HG03196 (cell line): ENCODE results near the gene PIP4K2A.
A peak's percentile ranks its signal among the peaks of the same experiment; 100 is the strongest.

ENCODE experiments used
- ATAC-seq: cut with Tn5 transposase; IDR thresholded peaks from one replicate; pipeline ENCODE4 v1.9.1; 2021; ENCODE audit not compliant: unreplicated experiment

Gene PIP4K2A

DNA sequence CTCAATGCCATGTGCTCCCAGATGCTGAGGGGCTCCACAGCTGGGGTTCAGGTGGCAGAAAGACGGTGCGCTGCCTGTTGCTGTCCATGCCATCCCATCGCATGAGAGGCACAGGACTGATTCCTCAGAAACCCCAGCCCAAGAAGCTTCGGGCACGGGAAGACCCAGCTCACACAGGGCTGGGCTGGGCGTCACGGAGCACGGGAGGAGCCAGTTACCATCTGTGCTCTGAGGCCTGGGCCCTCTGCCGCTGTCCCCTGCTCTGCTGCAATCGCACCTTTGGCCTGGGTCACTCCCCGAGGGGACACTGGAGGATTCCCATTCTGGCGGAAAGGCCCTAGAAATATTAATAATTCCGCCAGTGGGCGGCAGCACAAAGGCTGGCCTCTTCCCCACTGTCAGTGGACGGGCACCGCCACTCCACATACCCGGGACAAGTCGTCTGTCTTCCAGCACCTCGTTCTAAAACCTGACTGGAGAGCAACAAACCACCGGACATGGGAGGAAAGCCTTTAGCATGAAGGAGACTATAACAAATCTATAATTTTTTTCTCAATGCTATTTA is 92.1 kb downstream of the PIP4K2A start:
- no peak for ATAC-seq

DNA sequence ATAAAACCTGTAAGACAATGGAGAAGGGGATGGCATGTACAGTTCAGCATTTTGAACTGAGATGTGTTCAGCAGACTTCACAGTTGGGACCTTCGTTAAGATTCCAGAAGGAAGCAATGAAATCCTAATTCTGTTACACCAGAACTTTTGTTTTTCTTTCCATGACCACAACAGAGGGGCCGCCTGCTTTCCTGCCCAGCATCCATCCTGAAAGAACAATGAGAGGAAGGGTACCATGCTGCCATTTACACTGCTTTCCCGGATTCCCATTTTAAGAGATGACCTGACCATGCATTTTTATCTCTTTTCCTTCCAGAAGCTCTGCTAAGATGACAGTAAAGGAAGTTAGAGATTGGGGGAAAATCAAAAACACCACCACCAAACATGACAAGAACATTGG is 92.7 kb downstream of the PIP4K2A start:
- no peak for ATAC-seq

DNA sequence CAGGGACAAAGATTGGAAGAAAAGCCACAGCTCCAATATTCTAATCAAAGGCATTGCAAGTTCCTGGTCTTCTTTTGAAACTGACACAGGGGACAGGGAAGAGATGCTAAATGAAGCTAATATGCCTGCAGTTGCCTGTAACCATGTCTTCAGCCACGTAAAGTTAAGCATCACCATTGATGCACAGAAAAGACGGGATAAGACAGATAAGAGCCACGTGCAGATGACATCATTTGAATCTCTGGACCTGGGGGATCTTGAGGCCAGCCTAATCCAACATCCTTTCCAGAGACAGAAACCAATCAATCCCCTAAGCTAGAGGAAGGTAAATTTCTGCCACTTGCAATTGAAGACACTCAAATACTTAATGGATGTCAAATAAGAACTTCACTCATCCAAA is 93.4 kb downstream of the PIP4K2A start:
- ATAC-seq: no peak

DNA sequence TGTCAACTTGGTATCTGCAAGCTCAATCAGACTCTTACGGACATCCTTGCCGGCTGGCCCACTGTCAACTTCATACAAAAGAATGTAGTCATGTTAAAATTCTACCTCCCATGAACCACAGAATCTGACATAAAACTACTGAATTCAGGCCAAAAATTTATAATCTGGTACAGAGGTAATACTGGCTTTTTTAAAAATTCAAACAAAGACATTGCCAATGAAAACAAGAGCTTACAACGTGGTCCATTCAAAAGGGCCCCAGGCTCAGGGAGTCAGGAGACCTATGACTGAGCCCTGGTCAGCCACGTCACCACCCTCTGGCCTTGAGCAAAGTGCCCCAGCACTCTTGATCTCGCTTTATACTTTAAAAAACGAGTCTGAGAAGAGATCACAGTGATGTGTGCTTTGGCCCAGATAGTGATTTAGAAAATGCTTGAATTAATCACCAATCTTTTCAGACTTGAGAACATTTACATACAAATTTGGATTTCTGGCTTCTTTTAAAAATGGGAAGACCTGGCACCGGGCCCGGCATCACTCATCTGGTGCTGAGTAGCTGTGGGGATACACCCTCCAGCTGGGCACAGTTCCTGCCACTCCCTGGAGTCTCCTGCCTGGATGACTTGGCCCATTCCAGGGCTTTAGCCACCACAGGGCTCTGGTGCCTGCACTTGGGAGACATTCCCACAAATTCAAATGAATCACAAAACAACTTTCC is 94.1 kb downstream of the PIP4K2A start:
- ATAC-seq: no peak

DNA sequence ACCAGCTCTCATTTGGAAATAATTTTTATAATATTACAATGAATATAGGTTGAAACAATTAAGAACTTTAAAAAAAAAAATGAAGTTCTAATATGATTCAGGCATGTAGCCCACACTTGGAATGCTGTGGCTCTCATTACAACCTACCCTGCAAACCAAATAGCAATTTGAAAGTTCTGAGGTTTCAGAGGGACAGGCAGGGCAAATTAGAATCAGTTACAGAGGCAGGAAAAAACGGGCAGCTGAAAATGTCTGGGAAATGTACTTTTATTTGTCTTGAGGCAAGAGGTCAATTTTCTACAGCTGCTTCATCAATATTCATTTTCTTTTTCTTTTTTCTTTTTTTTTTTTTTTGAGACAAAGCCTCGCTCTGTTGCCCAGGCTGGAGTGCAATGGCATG is 95.3 kb downstream of the PIP4K2A start:
- ATAC-seq: no peak

DNA sequence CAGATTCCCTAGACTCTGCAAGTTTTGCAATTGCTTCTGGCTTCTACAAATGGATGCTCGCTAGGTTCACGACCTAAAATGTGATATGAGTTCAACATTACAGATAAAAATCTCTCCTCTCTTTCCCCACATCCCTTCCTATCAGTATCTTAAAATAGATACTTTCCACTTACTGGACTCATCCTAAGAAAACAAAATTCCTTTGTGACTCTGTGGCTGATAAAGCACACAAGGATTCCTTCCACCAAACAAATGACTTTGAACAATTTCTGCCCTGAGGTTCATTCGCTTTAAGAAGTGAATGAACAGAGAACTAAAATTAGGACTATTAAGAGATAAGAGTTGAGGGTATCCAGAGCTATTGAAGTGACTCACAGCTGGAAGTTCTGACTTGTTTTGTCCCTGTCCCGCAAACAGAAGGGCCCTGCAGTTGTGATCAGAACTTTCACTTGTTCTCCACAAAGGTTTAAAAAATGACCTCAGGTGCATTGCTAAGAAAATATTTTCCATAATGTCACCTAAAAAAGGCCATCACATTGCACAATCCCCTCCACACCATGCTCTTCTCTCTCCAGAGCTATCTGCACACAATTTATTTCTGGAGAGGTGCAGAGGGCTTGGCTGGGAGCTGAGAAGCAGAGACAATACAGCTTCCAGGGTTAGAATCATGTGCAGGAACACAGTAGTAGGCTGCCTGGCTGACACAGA is 96.1 kb downstream of the PIP4K2A start:
- ATAC-seq: no peak

DNA sequence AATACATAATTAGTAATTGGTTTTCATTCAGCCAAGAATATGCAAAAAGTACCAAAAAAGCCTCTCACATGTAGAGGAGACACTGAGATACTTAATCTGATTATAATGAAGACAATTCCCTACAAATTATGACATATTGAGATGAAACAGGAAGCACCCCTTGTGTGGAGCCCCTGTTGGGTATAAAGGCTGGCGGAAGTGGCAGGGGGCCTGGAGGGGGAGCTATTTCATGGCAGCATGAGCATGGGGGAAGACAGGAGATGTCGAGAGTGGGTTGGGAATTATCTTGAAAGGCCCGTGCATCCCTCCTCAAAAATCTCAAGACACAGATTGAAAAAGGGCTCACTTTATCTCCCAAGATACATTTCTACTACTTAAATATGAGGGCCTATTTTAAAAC is 96.9 kb downstream of the PIP4K2A start:
- ATAC-seq: no peak

DNA sequence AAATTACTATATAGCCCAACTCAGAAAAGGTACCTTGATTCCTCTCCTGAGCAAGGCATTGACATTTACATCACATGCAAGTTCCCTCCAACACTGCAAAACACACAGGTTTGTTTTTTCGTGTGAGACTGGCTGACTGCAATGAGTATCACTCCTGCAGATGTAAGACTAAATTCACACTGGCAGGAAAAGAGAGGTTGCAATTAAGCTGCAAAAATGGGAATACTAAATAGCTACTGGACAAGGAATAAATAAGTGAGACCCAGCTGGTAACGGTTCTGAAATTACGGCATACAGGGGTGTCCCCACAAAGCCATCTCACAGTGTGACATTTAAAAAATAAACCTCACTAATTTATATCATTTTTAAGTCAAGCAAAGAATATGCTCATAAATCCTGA is 97.3 kb downstream of the PIP4K2A start:
- no peak for ATAC-seq

DNA sequence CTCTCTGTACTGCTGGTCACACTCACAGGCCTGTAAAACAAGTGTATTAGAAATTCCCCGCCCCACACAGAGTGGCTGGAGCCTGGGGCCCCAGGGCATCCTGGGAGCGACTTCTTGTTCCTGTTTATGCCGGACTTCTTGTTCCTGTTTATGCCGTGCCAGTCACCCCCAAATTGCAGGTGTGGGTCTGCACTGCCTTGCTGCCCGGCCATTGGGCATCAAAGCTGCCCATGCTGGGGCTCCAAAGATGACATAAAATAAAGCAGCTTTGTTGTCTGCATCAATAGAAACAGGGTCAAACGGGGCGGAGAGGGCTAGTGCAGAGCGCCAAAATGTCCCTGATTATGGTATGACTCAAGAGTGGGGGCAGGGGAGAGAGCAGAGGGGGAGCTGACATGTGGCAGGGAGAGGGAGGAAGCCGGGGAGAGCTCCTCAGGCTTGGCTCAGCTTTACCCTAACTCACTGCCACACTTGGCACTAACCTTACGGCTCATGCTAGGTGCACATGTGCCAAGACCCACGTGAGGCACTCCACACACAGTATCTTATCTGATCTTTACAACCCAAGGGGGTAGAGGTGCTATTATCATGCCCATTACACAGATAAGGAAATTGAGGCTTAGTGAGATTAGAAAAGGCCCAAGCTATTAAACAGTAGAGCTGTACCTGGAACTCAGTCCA is 98.4 kb downstream of the PIP4K2A start:
- ATAC-seq: peak; percentile 46

DNA sequence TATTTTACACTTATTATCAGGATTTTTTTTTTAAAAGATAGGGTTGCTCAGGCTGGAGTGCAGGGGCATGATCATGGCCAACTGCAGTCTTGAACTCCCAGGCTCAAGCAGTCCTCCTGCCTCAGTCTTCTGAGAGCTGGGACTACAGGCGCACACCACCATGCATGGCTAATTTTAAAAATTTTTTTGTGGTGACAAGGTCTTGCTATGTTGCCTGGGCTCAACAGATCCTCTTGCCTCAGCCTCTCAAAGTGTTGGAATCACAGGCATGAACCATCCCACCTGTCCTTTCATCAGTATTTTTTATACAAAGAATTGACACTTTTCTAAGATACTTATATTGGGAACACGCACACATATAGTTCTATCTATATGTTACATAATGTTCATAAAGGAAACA is 99.3 kb downstream of the PIP4K2A start:
- no peak for ATAC-seq

DNA sequence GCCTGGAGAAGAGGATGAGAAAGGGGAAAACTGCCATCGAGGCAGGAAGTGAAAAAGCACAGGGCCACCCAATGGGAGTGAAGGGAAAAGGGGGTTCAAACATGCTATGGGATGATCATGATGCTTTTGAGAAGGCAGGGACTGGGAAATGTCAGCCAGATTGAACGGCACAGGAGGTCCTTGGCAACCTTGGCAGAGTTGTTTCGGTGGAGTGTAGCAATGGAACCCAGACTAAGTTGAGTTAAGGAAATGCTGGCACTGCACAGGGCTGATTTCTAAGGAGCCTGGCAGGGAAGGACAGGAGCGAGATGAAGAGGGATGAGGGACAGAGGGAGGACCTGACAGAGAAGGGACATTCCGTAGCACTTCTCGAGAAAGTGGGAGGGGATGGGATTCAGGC is 101.4 kb downstream of the PIP4K2A start:
- no peak for ATAC-seq

DNA sequence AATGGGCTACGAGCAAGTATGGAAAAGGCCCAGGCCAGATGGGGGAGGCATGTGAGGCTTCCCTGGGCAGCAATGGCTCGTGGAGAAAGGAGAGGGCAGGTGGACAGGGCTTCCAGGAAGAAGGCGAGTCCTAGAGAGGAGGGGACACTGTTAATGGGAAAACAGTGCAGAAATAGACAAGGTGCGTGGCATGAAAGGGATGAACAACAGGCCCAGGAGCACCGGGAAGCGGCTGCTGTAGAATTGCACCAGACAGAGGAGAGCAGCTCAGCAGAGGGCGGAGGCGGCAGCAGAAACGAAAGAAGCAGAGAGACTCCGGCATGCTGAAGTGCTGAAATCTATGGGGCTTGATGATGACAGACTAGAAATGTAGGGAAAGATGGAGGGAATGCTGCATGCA is 102.1 kb downstream of the PIP4K2A start:
- no peak for ATAC-seq

DNA sequence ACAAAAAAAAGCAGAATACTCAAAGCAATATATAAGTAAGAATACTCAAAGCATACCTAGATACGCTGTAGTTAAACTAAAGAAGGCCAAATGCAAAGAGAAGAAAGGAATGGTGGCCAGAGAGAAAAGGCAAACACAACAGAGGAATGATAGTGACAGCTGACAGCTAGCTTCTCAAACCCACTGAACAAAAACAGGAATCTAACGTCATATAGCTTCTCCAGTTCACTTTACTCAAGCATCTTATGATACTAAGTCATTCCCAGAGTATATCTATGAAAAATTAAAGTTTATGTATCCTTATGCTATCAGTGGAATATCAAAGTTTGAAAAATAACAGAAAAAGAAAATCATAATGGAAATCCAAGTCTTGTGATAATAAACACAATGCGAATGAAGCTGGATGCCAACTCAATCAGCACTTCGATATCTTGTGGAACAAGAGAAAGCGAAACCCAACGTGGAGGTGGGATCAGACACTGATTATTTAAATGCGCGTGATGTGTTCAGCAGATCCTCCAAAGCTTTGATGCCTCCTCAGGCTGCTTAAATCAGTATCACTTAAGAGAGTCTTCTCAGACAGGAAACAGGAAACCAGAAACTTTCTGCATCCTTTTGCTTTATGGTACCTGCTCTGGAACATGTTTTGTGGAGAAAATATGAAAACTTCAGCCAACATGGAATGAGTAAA is 102.8 kb downstream of the PIP4K2A start:
- peak; percentile 38 for ATAC-seq

DNA sequence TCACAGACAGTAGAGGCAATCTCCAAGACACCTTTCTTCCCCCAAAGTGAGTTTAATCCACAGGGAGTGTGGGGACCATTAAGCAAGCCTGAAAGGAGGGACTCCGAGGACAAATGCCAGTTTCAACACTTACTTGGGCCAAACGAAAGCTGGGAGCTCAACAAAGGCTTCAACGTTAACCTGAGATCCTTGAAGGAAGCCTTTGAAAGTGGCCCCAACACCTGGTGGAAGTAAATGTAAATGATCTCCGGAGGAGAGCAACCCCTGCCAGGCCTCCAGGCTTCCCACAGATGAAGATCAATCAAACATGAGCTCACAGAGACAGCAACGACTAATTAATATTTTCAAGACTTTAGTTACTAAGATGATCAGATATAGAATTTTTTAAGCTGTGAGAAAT is 103.8 kb downstream of the PIP4K2A start:
- no peak for ATAC-seq

DNA sequence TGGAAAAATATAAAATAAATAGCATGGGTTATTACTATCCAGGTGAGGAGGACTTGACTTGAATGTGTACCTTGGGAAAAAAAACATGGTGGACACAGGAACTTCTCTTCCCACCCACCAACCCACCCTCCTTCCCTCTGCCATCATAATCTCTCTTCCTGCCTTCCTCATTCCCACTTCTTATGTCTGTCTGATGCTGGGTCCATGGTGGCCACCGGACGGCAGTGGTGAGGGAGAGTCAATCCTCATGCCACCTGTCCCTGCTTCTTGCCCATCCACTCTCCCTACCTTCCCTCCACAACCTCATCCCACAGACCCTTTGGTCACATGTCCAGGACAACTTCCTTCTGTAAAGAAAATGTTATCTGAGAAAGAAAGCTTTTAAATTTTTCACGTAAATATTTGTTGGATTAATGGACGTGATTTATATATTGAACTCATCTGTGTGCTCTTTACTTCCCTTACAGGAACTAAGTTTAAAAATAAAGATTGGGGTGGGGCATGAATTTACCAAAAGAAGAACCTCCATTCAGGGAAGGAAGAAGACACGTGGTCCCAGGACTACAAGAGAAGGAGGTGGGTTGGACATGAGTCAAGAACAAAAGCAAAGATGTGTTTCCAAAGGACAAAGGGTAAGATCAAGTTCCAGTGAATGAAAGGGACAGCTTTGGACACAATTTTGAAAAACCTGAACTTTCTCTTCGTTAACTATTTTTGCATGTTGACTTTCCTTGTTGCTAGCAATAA is 104.5 kb downstream of the PIP4K2A start:
- ATAC-seq: no peak

DNA sequence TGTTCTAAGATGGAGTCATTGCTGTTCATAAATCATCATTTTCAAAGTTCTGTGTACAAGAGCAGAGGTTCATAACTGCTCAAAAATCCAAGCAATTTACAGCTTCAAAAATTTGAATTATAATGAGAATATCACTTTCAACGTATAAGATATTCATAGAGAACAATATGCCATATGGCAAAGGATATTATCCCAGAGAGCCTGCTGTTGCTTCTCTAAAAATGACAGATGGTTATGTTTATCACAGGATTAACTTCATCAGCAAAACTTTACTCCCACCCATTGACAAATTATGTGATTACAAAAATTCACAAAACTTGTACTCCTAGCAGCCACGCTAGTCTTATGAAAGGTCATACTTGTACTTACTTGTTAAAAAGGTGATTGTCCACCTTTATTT is 105.1 kb downstream of the PIP4K2A start:
- no peak for ATAC-seq

DNA sequence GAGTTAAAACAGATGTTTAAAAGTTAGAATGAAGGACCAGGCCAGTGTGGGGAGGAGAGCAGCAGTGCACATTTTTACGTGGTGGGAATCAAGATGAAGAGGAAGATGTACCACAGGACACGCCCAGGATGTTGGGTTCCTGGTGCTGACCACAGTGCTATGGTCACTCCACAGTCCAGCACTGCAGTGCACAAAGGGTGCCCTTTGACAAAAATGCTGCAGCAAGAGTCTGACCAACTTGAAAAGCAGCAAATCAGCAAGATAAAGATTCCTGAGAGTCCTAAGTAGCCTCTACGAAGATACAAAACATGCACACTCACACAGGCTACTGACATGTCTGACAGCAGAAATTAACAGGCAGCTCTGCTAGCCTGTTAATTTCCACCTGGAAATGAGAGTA is 107.1 kb downstream of the PIP4K2A start:
- ATAC-seq: no peak

DNA sequence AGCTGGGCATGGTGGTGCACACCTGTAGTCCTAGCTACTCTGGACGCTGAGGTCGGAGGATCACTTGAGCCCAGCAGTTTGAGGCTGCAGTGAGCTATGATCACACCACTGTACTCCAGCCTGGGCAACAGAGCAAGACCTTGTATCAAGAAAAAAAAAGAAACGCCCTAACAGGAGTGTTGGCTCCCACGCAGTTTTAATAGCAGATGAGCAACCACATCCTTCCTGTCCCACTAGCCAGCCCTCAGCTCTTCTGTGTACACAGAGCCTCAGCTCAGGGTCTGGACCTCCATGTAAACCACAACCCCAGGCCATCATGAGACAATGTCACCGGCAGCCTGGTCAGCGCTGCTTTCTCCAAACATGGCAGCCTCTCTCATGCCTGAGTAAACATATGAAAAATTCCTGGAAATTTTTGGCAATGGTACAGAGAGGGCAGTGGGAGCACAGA is 108.2 kb downstream of the PIP4K2A start:
- peak; percentile 92 for ATAC-seq

DNA sequence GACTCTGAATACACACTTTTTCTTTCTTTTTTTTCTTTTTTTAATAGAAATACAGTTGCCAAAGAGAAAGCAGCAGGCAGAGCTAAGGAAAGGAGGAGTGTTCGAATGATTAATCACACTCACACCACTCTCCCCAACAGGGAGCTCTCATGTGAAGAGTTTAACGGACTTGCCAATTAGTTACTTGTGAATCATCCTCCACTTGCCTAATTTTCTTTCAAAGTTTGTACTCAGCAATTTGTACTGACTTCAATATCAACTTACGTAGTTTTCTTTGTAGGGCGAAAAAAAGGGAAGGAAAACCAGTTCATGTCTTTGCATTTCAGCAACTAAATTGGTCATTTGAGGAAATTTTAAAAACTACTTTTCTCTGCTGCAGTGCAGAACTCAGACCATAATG is 109.2 kb downstream of the PIP4K2A start:
- ATAC-seq: peak; percentile 35

DNA sequence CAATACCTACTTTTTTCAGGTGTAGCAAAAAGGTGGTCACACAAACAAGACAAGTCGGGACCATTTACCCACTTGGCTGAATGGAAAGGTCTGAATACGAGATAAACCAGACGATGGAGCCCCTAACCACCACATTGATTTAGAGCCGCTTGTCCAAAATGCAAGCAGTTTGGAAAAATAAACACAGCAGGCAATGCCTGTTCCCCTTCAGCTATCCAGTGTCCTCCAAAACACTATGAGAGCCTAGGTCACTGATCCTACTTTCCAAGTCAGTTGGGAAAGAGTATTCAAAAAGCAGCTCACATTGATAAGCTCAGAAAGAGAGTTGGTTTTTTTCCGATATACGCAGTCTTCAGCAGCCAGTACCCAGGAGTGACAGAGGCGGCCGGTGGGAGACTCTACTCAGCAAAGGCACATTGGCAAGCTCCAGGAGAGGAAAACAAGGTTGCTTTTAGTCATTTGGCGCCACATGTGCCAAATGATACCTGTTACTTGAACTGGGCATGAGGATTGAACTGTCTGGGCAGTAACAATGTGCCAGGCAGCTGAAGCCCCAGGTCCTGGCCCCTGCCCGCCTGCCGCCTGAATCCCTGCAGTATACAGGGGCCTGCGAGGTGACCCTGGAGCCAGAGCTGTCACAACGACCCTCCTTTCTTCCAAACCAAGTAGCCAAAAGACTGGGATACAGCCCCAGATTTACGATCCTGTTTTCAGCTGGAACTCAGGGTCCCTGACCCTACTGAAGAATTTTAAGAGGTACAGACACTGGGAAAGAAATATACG is 109.8 kb downstream of the PIP4K2A start:
- no peak for ATAC-seq
